ENCODE results near the gene ADNP.

Gene ADNP

GRCh38 chr20:50969435-50969834 lies 38.2 kb upstream of the ADNP start:
- H3K9ac ChIP-seq (ENCODE audit: low read depth, low read length, poor library complexity, severe bottlenecking), result no peak overlapping the region
- no peaks in the 10 kb centered on the region for H3K9me3 ChIP-seq (ENCODE audit: insufficient read depth, low read depth, low read length)
- H3K36me3 ChIP-seq (ENCODE audit: insufficient read depth, low read length), result no peaks in the 10 kb centered on the region
- H2AFZ ChIP-seq (ENCODE audit: low read length), result no peak overlapping the region
- no peaks in the 10 kb centered on the region for H3K27me3 ChIP-seq (ENCODE audit: insufficient read depth, low read length, poor library complexity, severe bottlenecking)
- no peaks in the 10 kb centered on the region for H3K79me2 ChIP-seq (ENCODE audit: insufficient read depth, low read length)
- H3K4me2 ChIP-seq (ENCODE audit: low read depth, low read length, poor library complexity, severe bottlenecking), result no peak overlapping the region
- H3F3A ChIP-seq (ENCODE audit: low read depth), result no peaks in the 10 kb centered on the region
- no peaks in the 10 kb centered on the region for H3K9me2 ChIP-seq (replicated peaks; ENCODE audit: low read depth, low read length)
- no peak overlapping the region for H3K4me3 ChIP-seq (ENCODE audit: low read length, poor library complexity, severe bottlenecking)
- H3K4me1 ChIP-seq (ENCODE audit: insufficient read depth, low read length, poor library complexity, severe bottlenecking), result no peaks in the 10 kb centered on the region
- TF ChIP-seq EZH2phosphoT487 (IDR thresholded peaks at IDR 0.05; ENCODE audit: borderline replicate concordance) (no peak), CTCF (conservative IDR thresholded peaks at IDR 0.05; ENCODE audit: low read length) (no peak)
- H4K20me1 ChIP-seq (ENCODE audit: insufficient read depth, low read length, poor library complexity, severe bottlenecking), result no peaks in the 10 kb centered on the region

GRCh38 chr20:50968289-50968688 lies 37.1 kb upstream of the ADNP start:
- H3F3A ChIP-seq (ENCODE audit: low read depth), result no peaks in the 10 kb centered on the region
- H4K20me1 ChIP-seq (ENCODE audit: insufficient read depth, low read length, poor library complexity, severe bottlenecking), result no peaks in the 10 kb centered on the region
- no peaks in the 10 kb centered on the region for H3K36me3 ChIP-seq (ENCODE audit: insufficient read depth, low read length)
- no peak overlapping the region for H3K4me2 ChIP-seq (ENCODE audit: low read depth, low read length, poor library complexity, severe bottlenecking)
- H3K9me2 ChIP-seq (replicated peaks; ENCODE audit: low read depth, low read length), result no peaks in the 10 kb centered on the region
- no peak overlapping the region for H3K4me3 ChIP-seq (ENCODE audit: low read length, poor library complexity, severe bottlenecking)
- H3K9me3 ChIP-seq (ENCODE audit: insufficient read depth, low read depth, low read length), result no peaks in the 10 kb centered on the region
- no peaks in the 10 kb centered on the region for H3K79me2 ChIP-seq (ENCODE audit: insufficient read depth, low read length)
- no peaks in the 10 kb centered on the region for H3K27me3 ChIP-seq (ENCODE audit: insufficient read depth, low read length, poor library complexity, severe bottlenecking)
- no peaks in the 10 kb centered on the region for H3K4me1 ChIP-seq (ENCODE audit: insufficient read depth, low read length, poor library complexity, severe bottlenecking)
- no peak overlapping the region for H2AFZ ChIP-seq (ENCODE audit: low read length)
- no peak overlapping the region for H3K9ac ChIP-seq (ENCODE audit: low read depth, low read length, poor library complexity, severe bottlenecking)
- TF ChIP-seq CTCF (conservative IDR thresholded peaks at IDR 0.05; ENCODE audit: low read length), result no peak
- TF ChIP-seq EZH2phosphoT487 (IDR thresholded peaks at IDR 0.05; ENCODE audit: borderline replicate concordance), result no peak

- no peaks in the 10 kb centered on the region for H3K9me3 ChIP-seq (ENCODE audit: insufficient read depth, low read depth, low read length)
- no peak overlapping the region for H3K4me2 ChIP-seq (ENCODE audit: low read depth, low read length, poor library complexity, severe bottlenecking)
- no peaks in the 10 kb centered on the region for H4K20me1 ChIP-seq (ENCODE audit: insufficient read depth, low read length, poor library complexity, severe bottlenecking)
- no peaks in the 10 kb centered on the region for H3K79me2 ChIP-seq (ENCODE audit: insufficient read depth, low read length)
- H3K9me2 ChIP-seq (replicated peaks; ENCODE audit: low read depth, low read length), result no peaks in the 10 kb centered on the region
- no peaks in the 10 kb centered on the region for H3K27me3 ChIP-seq (ENCODE audit: insufficient read depth, low read length, poor library complexity, severe bottlenecking)
- H3K9ac ChIP-seq (ENCODE audit: low read depth, low read length, poor library complexity, severe bottlenecking), result no peak overlapping the region
- TF ChIP-seq CTCF (conservative IDR thresholded peaks at IDR 0.05; ENCODE audit: low read length), result no peak
- no peak for TF ChIP-seq EZH2phosphoT487 (IDR thresholded peaks at IDR 0.05; ENCODE audit: borderline replicate concordance)
- H3K4me3 ChIP-seq (ENCODE audit: low read length, poor library complexity, severe bottlenecking), result no peak overlapping the region
- H2AFZ ChIP-seq (ENCODE audit: low read length), result no peak overlapping the region
- H3F3A ChIP-seq (ENCODE audit: low read depth), result no peaks in the 10 kb centered on the region
- H3K36me3 ChIP-seq (ENCODE audit: insufficient read depth, low read length), result no peaks in the 10 kb centered on the region
- no peaks in the 10 kb centered on the region for H3K4me1 ChIP-seq (ENCODE audit: insufficient read depth, low read length, poor library complexity, severe bottlenecking)
Measured at GRCh38 chr20:50967586-50967985, 36.3 kb upstream of the ADNP start.

Measured in Loucy (cell line).